SU-DHL-6 (cell line): Measurements from ENCODE around the gene GABRB1.

Source experiments
- H2AFZ ChIP-seq: fragments of 200-600 bp; sonication (generic); 2 replicates; pipeline ENCODE4 v1.6.1; 2014; ENCODE audit warnings: low read depth, mild to moderate bottlenecking, moderate library complexity, mixed read lengths, antibody characterized with exemption, low read length; ENCODE audit not compliant: severe bottlenecking
- H3F3A ChIP-seq: fragments of 200-600 bp; shearing (Covaris generic); 2 replicates; pipeline ENCODE4 v1.6.0; 2016; ENCODE audit warnings: antibody characterized with exemption, mild to moderate bottlenecking; ENCODE audit not compliant: insufficient read depth
- H3K27ac ChIP-seq: fragments of 200-600 bp; sonication (generic); 2 replicates; pipeline ENCODE4 v1.5.1; 2016; ENCODE audit warnings: low read depth, mild to moderate bottlenecking, low read length, moderate library complexity, mixed read lengths
- H3K27me3 ChIP-seq: fragments of 200-600 bp; sonication (generic), shearing (Covaris generic); 2 replicates; pipeline ENCODE4 v1.6.0; 2014; ENCODE audit warnings: mild to moderate bottlenecking, low read length
- H3K36me3 ChIP-seq: fragments of 200-600 bp; sonication (generic); 2 replicates; pipeline ENCODE4 v1.6.1; 2014; ENCODE audit warnings: mild to moderate bottlenecking, low read length, mixed read lengths
- H3K4me2 ChIP-seq: fragments of 300-600, 200-600 bp; shearing (Covaris generic), sonication (generic); 2 replicates; pipeline ENCODE4 v1.6.0; 2014; ENCODE audit warnings: low read length, low read depth, mild to moderate bottlenecking; ENCODE audit not compliant: poor library complexity, severe bottlenecking
- H3K4me3 ChIP-seq: fragments of 200-600 bp; sonication (generic); 2 replicates; pipeline ENCODE4 v1.5.1; 2014; ENCODE audit warnings: antibody characterized with exemption, low read length, mild to moderate bottlenecking, mixed read lengths; ENCODE audit not compliant: insufficient read depth, poor library complexity, severe bottlenecking
- H3K79me2 ChIP-seq: fragments of 200-600 bp; sonication (generic); 2 replicates; pipeline ENCODE4 v1.6.1; 2014; ENCODE audit warnings: mild to moderate bottlenecking, low read length, moderate library complexity; ENCODE audit not compliant: insufficient read depth
- H3K9ac ChIP-seq: fragments of 200-600 bp; sonication (generic); 2 replicates; pipeline ENCODE4 v1.7.0; 2014; ENCODE audit warnings: mild to moderate bottlenecking, low read length
- H3K9me2 ChIP-seq: fragments of 200-600 bp; sonication (generic); replicated peaks from 2 replicates; pipeline ENCODE4 v1.6.1; 2014; ENCODE audit warnings: low read length; ENCODE audit not compliant: insufficient read depth
- H3K9me3 ChIP-seq: fragments of 200-600 bp; sonication (generic); 2 replicates; pipeline ENCODE4 v1.6.1; 2014; ENCODE audit warnings: low read length, mixed read lengths; ENCODE audit not compliant: insufficient read depth
- H4K20me1 ChIP-seq: fragments of 200-600 bp; sonication (generic); 2 replicates; pipeline ENCODE4 v1.6.1; 2014; ENCODE audit warnings: low read depth, mild to moderate bottlenecking, antibody characterized with exemption, low read length, moderate library complexity, mixed read lengths
- EZH2phosphoT487 ChIP-seq: fragments of 200-600 bp; sonication (generic), shearing (Covaris generic); conservative IDR thresholded peaks from 2 replicates; pipeline ENCODE4 v1.6.1; 2018; ENCODE audit warnings: mild to moderate bottlenecking, antibody characterized with exemption, low read length, moderate library complexity, mixed read lengths
- TF ChIP-seq, protein P1 (sequence below): fragments of 200-600 bp; sonication (generic); IDR thresholded peaks from one replicate; pipeline ENCODE4 v1.5.1; 2017; ENCODE audit warnings: antibody characterized with exemption, mild to moderate bottlenecking, low read length, moderate library complexity; ENCODE audit not compliant: insufficient read depth, poor library complexity, severe bottlenecking

Gene GABRB1

DNA sequence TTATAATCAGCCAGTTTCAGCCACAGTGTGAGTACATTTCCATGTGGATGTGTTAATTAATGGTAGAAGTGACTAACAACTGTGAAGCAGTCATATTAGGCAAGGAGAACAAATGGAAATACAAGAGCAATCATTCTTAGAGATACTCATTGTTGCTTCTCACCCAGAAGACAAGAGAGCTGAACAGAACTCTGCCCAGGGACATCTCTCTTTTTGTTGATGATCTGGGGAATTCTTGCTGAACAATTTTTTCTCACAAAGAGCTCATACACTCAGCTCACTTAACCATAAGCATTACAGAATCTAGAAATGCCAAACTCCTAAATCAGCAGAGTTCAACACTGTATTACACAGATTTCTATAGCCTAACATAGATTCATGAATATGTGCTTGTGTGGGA, 282.0 kb downstream of the GABRB1 start:
- Histone ChIP-seq H3K9me2 (no peaks in the 10 kb centered on the region), H3K36me3 (no peaks in the 10 kb centered on the region), H2AFZ (no peak overlapping the region), H3F3A (no peaks in the 10 kb centered on the region), H3K9ac (no peak overlapping the region), H3K27me3 (no peaks in the 10 kb centered on the region), H4K20me1 (no peaks in the 10 kb centered on the region), H3K4me3 (no peak overlapping the region), H3K9me3 (no peaks in the 10 kb centered on the region), H3K27ac (no peak overlapping the region), H3K4me2 (no peak overlapping the region), H3K79me2 (no peaks in the 10 kb centered on the region)
- no peak for TF ChIP-seq EZH2phosphoT487
- TF ChIP-seq, protein P1, sequence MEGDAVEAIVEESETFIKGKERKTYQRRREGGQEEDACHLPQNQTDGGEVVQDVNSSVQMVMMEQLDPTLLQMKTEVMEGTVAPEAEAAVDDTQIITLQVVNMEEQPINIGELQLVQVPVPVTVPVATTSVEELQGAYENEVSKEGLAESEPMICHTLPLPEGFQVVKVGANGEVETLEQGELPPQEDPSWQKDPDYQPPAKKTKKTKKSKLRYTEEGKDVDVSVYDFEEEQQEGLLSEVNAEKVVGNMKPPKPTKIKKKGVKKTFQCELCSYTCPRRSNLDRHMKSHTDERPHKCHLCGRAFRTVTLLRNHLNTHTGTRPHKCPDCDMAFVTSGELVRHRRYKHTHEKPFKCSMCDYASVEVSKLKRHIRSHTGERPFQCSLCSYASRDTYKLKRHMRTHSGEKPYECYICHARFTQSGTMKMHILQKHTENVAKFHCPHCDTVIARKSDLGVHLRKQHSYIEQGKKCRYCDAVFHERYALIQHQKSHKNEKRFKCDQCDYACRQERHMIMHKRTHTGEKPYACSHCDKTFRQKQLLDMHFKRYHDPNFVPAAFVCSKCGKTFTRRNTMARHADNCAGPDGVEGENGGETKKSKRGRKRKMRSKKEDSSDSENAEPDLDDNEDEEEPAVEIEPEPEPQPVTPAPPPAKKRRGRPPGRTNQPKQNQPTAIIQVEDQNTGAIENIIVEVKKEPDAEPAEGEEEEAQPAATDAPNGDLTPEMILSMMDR = no peak

DNA sequence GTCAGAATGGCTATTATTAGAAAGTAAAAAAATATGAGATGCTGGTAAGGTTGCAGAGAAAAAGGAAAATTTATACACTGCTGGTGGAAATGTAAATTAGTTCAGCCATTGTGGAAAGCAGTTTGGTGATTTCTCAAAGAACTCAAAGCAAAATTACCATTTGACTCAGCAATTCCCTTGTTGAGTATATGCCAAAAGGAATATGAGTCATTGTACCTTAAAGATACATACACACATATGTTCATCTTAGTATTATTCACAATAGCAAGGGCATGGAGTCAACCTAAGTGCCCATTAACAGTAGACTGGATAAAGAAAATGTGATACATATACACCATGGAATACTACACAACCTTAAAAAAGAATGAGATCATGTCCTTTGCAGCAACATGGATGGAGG, 284.0 kb downstream of the GABRB1 start:
- no peak for TF ChIP-seq EZH2phosphoT487
- TF ChIP-seq, protein P1 = no peak
- H3K4me3 ChIP-seq = no peak overlapping the region
- H4K20me1 ChIP-seq = no peaks in the 10 kb centered on the region
- no peak overlapping the region for H2AFZ ChIP-seq
- H3K4me2 ChIP-seq = no peak overlapping the region
- H3K9me2 ChIP-seq = no peaks in the 10 kb centered on the region
- no peak overlapping the region for H3K27ac ChIP-seq
- H3K36me3 ChIP-seq = no peaks in the 10 kb centered on the region
- no peaks in the 10 kb centered on the region for H3K79me2 ChIP-seq
- no peaks in the 10 kb centered on the region for H3K27me3 ChIP-seq
- no peaks in the 10 kb centered on the region for H3K9me3 ChIP-seq
- H3F3A ChIP-seq = no peaks in the 10 kb centered on the region
- no peak overlapping the region for H3K9ac ChIP-seq

DNA sequence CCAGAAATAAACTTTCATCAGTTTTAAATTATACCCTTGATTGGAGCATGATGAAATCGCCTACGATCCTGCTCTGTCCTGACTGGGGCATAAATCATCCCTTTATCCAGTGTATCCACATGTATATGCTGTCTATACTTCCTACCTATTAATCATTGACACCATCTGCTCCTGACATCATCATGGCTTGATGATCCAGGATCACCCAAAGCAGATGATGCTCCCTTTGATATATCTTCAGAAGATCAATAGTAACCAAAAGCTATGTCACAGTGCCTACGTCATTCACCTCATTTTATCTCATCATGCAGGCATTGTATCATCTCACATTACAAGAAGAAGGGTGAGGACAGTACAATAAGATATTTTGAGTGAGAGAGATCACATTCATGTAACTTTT, 294.7 kb downstream of the GABRB1 start:
- Histone ChIP-seq H3K4me3 (no peak overlapping the region), H3K9me2 (no peaks in the 10 kb centered on the region), H3K9me3 (no peaks in the 10 kb centered on the region), H3K27me3 (no peaks in the 10 kb centered on the region), H3F3A (no peaks in the 10 kb centered on the region), H2AFZ (no peak overlapping the region), H3K9ac (no peak overlapping the region), H3K36me3 (no peaks in the 10 kb centered on the region), H4K20me1 (no peaks in the 10 kb centered on the region), H3K79me2 (no peaks in the 10 kb centered on the region), H3K27ac (no peak overlapping the region), H3K4me2 (no peak overlapping the region)
- TF ChIP-seq, protein P1 = no peak
- no peak for TF ChIP-seq EZH2phosphoT487

DNA sequence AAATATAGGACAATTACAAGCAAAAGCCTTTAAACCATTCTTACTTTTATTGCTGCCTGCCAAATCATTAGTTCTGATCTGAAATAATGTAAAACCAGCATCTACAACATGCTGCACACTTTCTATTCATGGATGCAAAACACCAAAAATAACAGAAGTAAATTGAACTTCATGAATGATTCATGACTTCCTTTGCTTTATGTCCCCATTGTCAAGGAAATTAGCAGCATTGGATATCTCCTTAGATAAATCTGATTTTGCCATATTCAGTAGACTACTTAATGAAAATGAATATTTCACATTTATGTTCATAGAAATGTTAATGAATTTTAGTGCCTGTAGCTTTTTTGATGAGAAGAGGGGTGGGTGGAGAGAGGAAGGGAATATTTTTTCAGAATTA, 299.5 kb downstream of the GABRB1 start:
- H3K79me2 ChIP-seq = no peaks in the 10 kb centered on the region
- H3K9me2 ChIP-seq = no peaks in the 10 kb centered on the region
- no peaks in the 10 kb centered on the region for H3K27me3 ChIP-seq
- H3K9me3 ChIP-seq = no peaks in the 10 kb centered on the region
- no peaks in the 10 kb centered on the region for H3K36me3 ChIP-seq
- H3K27ac ChIP-seq = no peak overlapping the region
- H2AFZ ChIP-seq = no peak overlapping the region
- no peak overlapping the region for H3K4me2 ChIP-seq
- no peak overlapping the region for H3K9ac ChIP-seq
- H4K20me1 ChIP-seq = no peaks in the 10 kb centered on the region
- no peak for TF ChIP-seq EZH2phosphoT487
- TF ChIP-seq, protein P1 = no peak
- H3F3A ChIP-seq = no peaks in the 10 kb centered on the region
- no peak overlapping the region for H3K4me3 ChIP-seq
